LNCaP clone FGC (cell line): Measurements from ENCODE around the gene KCTD16.
A peak's percentile ranks its signal among the peaks of the same experiment; 100 is the strongest.

ENCODE experiments used
- DNase-seq: peaks from one replicate; pipeline ENCODE4 v3.0.0-alpha.2; 2011; ENCODE audit warnings: low read depth
- H3K4me3 ChIP-seq: 2 replicates; pipeline ENCODE4 v1.5.1; 2011; ENCODE audit warnings: mild to moderate bottlenecking, low read depth, low read length, control low read depth
- CTCF ChIP-seq: IDR thresholded peaks from 2 replicates; pipeline ENCODE4 v1.5.1; 2012; ENCODE audit warnings: mild to moderate bottlenecking; ENCODE audit not compliant: control insufficient read depth, insufficient read depth; ENCODE audit errors: extremely low read depth

Gene KCTD16

GRCh38 chr5:144151026-144151425 is 19.6 kb upstream of the KCTD16 start:
- DNase-seq, result no peak
- no peak for TF ChIP-seq CTCF
- H3K4me3 ChIP-seq, result no peak overlapping the region

GRCh38 chr5:144156767-144157171 is 13.9 kb upstream of the KCTD16 start:
- H3K4me3 ChIP-seq, result no peak overlapping the region
- no peak for DNase-seq
- TF ChIP-seq CTCF, result no peak

GRCh38 chr5:144162686-144163085 is 8.0 kb upstream of the KCTD16 start:
- no peak overlapping the region for H3K4me3 ChIP-seq
- no peak for TF ChIP-seq CTCF
- no peak for DNase-seq

GRCh38 chr5:144166696-144167095 is 4.0 kb upstream of the KCTD16 start:
- no peak for DNase-seq

GRCh38 chr5:144167998-144168397 is 2.7 kb upstream of the KCTD16 start:
- no peak overlapping the region for H3K4me3 ChIP-seq
- no peak for DNase-seq
- TF ChIP-seq CTCF, result no peak

More at GRCh38 chr5:144166696-144167095, 4.0 kb upstream of the KCTD16 start:
- TF ChIP-seq CTCF, result no peak
- no peak overlapping the region for H3K4me3 ChIP-seq

- H3K4me3 ChIP-seq, result peak overlapping the region; percentile 87
- TF ChIP-seq CTCF, result no peak
- no peak for DNase-seq
These were observed 783 bp upstream of the KCTD16 start for GRCh38 chr5:144169904-144170275.

- H3K4me3 ChIP-seq, result no peak overlapping the region
- TF ChIP-seq CTCF, result no peak
- no peak for DNase-seq
These were observed 3.1 kb downstream of the KCTD16 start for GRCh38 chr5:144173766-144174165.
